Skeletal muscle cell (primary cell): Measurements from ENCODE around the gene SETBP1.
A peak's percentile ranks its signal among the peaks of the same experiment; 100 is the strongest.

Source experiments
- DNase-seq: peaks from one replicate; pipeline ENCODE4 v3.0.0-alpha.2; 2010; ENCODE audit warnings: low read depth
- H3K4me3 ChIP-seq: 2 replicates; pipeline ENCODE4 v1.5.1; 2011; ENCODE audit warnings: low read depth, mild to moderate bottlenecking, control low read depth, low read length, moderate library complexity

Gene SETBP1

DNA sequence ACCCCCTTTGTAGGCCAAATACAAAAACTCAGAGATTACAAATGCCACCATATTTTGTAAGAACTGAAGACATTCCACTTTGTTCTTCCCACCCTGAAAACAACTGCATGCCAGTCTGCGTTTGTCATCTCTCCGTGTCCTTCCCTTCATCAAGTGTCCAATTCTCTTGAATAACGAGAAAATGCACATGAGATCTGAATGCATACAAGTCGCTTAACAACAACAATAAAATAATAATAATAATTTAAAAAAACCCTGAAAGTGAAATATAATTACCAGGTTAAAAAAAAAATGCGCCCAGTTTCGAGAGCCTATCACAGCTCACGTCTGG, 2.0 kb upstream of the SETBP1 start:
- peak overlapping the region; percentile 74 for H3K4me3 ChIP-seq
- no peak for DNase-seq

- peak overlapping the region; percentile 74 for H3K4me3 ChIP-seq
- DNase-seq, result peak; percentile 68
Measured at GRCh38 chr18:44679056-44679913, 1.4 kb upstream of the SETBP1 start.

- DNase-seq, result no peak
- H3K4me3 ChIP-seq, result peak overlapping the region; percentile 74
Measured at GRCh38 chr18:44679914-44680272, 795 bp upstream of the SETBP1 start.

DNA sequence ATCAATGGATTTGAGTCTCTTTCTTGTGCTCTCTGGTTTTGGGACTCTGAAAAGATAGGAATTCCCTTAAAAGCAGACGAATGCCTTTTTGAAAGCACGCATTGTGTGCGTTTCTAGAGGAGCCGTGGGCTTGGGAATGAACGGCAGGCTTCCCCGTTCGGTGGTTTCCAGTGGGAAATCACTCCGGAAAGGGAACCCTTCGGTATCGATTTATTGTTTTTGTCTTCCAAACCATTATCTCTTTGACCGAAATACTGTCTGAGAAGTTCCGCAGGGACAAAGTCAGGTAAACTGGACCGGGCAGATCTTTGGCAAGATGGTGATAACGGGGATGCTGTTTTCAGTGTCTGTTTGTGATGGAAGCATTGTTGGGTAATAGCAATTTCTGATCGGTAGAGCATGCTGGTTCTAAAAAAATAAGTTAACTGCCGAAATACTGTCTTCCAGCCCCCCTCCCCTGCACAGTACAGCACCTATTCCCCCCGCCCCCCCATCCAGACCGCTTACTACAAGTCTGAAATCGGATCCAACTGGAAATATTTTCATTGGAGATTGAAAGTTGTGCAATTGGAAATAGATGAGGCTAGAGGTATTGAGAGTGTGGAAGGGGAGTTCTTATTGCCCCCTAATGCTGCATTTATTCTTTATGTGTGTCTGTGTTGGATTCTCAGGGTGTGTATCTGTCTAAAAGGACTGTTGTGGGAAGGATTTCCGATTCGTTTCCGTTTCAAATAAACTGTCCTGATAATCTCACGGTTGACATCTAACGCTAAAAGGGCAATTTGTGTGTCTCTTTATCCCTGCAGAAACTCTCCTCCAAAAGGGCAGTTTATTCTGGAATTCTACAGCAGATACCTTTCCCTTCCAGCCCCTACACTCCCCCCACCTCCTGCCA, 635 bp downstream of the SETBP1 start:
- peak overlapping the region; percentile 74 for H3K4me3 ChIP-seq
- no peak for DNase-seq

- no peak for DNase-seq
- peak overlapping the region; percentile 18 for H3K4me3 ChIP-seq
Measured at GRCh38 chr18:44682201-44682870, 1.6 kb downstream of the SETBP1 start.

DNA sequence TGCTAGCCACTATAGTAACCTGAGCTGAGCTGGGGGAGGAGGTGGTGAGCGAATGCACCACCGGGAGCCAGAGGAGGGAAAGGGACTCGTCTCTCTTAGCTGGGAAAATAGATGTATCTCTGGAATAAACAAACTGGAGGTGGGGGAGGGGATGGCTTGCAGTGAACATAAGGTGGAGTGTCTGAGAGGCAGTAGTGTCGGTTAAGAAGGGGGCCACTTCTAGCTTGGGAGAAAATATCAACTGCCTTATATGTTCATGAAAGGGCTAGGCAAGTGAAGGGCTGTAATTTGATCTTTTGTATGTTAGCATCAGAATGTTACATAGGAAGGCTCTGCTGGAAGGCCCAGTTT, 2.2 kb downstream of the SETBP1 start:
- DNase-seq, result no peak
- peak overlapping the region; percentile 18 for H3K4me3 ChIP-seq

DNA sequence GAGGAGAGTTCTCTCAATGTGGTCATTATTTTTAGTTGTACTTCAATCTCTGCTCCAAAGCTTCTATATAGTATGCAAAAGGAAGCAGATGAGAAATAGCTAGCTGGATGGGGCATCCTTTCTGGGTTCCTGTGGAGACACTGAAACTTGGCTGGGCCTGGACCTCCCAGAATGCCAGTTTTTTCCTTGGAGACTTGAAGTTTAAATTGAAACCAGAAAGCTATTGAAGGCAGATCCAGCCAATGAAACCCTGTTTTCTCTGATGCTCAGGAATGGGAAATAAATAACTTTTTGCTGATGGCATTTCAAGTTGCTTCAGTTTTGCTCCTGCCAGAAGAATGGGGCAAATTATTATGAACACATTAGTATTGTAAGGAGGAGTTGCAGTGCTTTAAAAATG, 2.9 kb downstream of the SETBP1 start:
- H3K4me3 ChIP-seq, result no peak overlapping the region
- no peak for DNase-seq

DNA sequence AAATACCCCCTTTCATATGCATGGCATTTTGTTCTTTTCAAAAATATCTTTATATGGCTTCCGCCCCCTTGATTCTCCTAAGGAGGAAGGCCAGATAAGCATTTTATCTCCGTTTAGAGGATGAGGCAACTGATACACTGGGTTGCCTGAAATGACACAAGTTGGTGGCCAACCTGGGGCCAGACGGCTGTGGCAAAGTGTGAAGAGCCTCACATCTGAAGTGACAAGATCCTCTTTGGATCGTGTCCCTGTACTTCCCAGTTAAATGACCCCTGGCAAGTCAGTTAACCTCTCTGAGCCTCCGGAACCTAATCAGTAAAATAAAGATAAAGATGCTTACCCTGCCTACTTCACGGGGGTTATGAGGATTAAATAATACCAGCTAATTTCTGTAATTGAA, 4.6 kb downstream of the SETBP1 start:
- no peak overlapping the region for H3K4me3 ChIP-seq
- DNase-seq, result no peak

DNA sequence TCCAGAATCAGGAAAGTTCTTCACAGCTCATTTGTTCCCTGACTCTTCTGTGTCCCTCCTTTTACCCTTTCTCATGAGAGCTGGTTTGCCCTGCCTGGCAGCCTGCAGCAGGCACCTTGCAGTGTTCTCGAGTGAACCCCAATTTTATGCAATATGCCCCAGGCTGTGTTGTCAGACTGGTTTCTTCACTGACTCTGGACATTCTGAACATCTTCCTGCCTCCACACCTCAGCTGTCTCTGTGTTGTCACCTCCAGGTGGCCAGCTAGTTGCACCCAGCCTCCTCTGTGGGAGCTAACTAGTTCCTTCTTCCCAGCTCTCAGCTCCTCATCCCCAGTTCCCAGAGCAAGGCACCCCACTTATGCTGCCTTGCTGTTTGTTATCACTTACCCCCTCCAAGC, 5.5 kb downstream of the SETBP1 start:
- no peak for DNase-seq
- no peak overlapping the region for H3K4me3 ChIP-seq

GRCh38 chr18:44687421-44687820, 6.7 kb downstream of the SETBP1 start:
- no peak for DNase-seq
- no peak overlapping the region for H3K4me3 ChIP-seq

DNA sequence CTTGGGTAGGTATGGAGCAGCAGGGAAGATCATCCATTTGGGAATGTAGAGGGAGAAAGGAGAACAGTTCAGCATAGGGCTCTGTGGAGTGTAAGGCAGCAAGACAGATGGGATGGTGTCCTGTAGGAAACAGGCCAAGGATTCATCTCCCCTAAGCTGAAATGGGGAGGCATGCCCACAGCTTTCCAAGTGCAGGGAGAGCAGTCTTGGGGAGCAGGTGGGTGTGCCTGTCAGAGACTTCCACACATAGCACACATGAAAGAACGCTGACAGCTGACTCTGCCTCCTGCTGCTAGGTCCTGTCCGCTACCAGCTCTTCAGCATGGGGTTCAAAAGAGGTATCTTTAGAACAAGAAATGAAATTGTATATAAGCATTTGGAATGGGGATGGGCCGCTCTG, 9.0 kb downstream of the SETBP1 start:
- H3K4me3 ChIP-seq, result no peak overlapping the region
- DNase-seq, result no peak

DNA sequence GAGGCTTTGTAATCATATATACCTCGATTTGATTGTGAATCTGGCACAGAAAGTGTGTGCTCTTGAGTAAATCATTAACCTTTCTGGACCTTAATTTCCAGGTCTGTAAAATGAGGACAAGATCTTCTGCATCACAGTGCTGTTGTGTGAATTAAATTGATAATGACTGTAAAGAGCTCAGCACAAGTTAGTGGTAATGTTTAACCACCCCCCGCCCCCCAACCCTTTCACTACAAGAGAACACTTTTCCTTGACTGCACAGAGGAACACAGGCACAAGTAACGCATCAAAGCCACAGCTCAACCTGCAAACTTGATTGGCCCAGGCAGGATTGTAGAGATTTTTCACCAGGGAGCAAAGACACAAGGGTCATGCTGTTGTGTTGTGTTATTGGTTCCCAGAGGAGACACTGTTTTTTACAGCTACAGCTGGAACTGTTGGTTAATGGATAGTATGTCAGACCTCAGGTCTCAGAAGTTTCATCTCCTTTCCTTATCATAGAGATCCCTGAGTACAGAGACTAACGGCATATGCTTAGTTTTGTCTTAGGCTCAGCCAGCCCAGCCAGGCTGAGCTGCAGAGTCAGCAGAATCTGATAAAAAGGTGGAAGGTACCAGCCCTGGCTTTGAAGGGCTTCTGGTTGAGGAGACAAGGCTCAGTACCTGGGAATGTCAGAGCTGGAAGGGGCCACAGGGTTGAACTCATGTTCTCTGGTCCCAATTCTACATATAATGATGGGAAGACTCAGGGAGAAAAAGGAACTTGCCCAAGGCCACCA, 10.6 kb downstream of the SETBP1 start:
- no peak for DNase-seq

GRCh38 chr18:44693030-44693784, 12.5 kb downstream of the SETBP1 start:
- no peak overlapping the region for H3K4me3 ChIP-seq
- no peak for DNase-seq

More for the DNA sequence above, 10.6 kb downstream of the SETBP1 start:
- no peak overlapping the region for H3K4me3 ChIP-seq

- DNase-seq, result no peak
- H3K4me3 ChIP-seq, result no peak overlapping the region
Measured at GRCh38 chr18:44695503-44695902, 14.8 kb downstream of the SETBP1 start.

DNA sequence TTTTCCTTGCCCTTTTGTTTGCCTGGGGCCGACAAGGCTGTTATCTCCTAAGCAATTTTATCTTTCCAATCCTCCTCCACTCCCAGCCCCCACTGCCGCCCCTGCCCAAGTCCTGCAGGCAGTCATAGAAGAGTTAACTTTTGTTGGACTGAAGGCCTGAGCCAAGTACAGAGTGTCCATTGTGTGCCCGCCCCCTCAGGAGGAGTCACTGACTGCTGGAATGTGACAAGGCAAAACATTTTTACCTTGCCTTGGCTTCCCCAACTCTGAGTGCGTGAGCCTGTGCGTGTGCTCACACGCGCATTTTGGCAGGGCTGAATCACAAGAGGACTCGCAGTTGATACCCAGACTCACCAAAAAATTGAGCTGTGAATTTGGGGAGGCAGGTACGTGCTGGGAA, 16.2 kb downstream of the SETBP1 start:
- DNase-seq, result no peak
- H3K4me3 ChIP-seq, result no peak overlapping the region

GRCh38 chr18:44697315-44697714, 16.6 kb downstream of the SETBP1 start:
- no peak for DNase-seq
- no peak overlapping the region for H3K4me3 ChIP-seq

GRCh38 chr18:44698518-44698917, 17.8 kb downstream of the SETBP1 start:
- DNase-seq, result no peak
- H3K4me3 ChIP-seq, result no peak overlapping the region

- no peak for DNase-seq
- H3K4me3 ChIP-seq, result no peak overlapping the region
Measured at GRCh38 chr18:44699572-44700261, 19.0 kb downstream of the SETBP1 start.
